K562 (cell line): ENCODE results near the gene MADCAM1. TPM values are rescaled to one million over a fixed set of nuclear protein-coding genes. Genes with fewer than 3 reads are reported as not detected.

Experiments
- ATAC-seq: fragments of 200-7000 bp; cut with Tn5 transposase; 3 replicates; pipeline ENCODE4 v1.9.1; 2020; ENCODE audit warnings: moderate library complexity
- BruUV-seq: library from RNA; stranded (reverse); fragments of 400-500 nt; replicated peaks from 2 replicates; lab custom pipeline; 2021; lab: Mats Ljungman, UMichigan
- CTCF ChIA-PET: fragments of 300-600 bp; formaldehyde crosslinking; extraction: SDS; loops from one replicate; lab custom pipeline; 2021; ENCODE audit warnings: low intra/inter-chr PET ratio; lab: Yijun Ruan, JAX
- POLR2A ChIA-PET: fragments of 300-600, 350-650 bp; sonication (Branson Sonifier 250); formaldehyde crosslinking; extraction: SDS; loops from one replicate; lab custom pipeline; 2021; ENCODE audit warnings: antibody characterized with exemption, inconsistent platforms; lab: Yijun Ruan, JAX
- DNase-seq, 4 experiments: peaks; one replicate each; pipeline versions ENCODE4 v3.0.0 to v3.0.0-alpha.2; 2011 to 2018; ENCODE audit warnings: low spot score in 3 of 4, mixed read lengths in 3 of 4; ENCODE audit errors: extremely low read depth in 1 of 4
- FAIRE-seq: peaks from 2 replicates; lab custom pipeline; 2011; peaks lifted over from hg19 to GRCh38; lab: Jason Lieb, UNC
- H2AFZ ChIP-seq: 2 replicates; pipeline ENCODE4 v1.6.0; 2011; ENCODE audit warnings: low read depth, low read length, control low read depth, inconsistent platforms
- H3K27ac ChIP-seq: fragments of 200-600 bp; 3 replicates; pipeline ENCODE4 v1.8.0; 2011; ENCODE audit warnings: low read depth, mild to moderate bottlenecking, control low read depth, inconsistent platforms, low read length, moderate library complexity, mixed read lengths; ENCODE audit errors: extremely low read depth
- H3K27me3 ChIP-seq, 2 experiments: fragments of 300-600 bp in 1 of 2; 2 replicates in 1 of 2; 3 replicates in 1 of 2; pipeline versions ENCODE4 v1.6.0 to v1.8.0; 2011; ENCODE audit warnings: inconsistent platforms in 2 of 2, low read length in 2 of 2, mild to moderate bottlenecking in 1 of 2, mixed read lengths in 1 of 2, moderate library complexity in 1 of 2; ENCODE audit not compliant: control insufficient read depth in 2 of 2, insufficient read depth in 2 of 2
- H3K36me3 ChIP-seq: fragments of 300-600 bp; 3 replicates; pipeline ENCODE4 v1.8.0; 2011; ENCODE audit warnings: mild to moderate bottlenecking, low read length, inconsistent platforms; ENCODE audit not compliant: control insufficient read depth, insufficient read depth
- H3K4me1 ChIP-seq, 2 experiments: fragments of 200-600 bp in 1 of 2; replicated peaks in 1 of 2; 2 replicates in 1 of 2; 3 replicates in 1 of 2; pipeline versions ENCODE4 v1.5.1 to v1.8.0; 2011; ENCODE audit warnings: inconsistent platforms in 2 of 2, low read length in 2 of 2, mild to moderate bottlenecking in 1 of 2, mixed read lengths in 1 of 2, moderate library complexity in 1 of 2; ENCODE audit not compliant: control insufficient read depth in 2 of 2, insufficient read depth in 2 of 2
- H3K4me2 ChIP-seq: 2 replicates; pipeline ENCODE4 v1.6.1; 2011; ENCODE audit warnings: low read length, control low read depth, inconsistent platforms, mixed read lengths; ENCODE audit not compliant: insufficient read depth
- H3K4me3 ChIP-seq: fragments of 200-600 bp; sonication (generic), shearing (Covaris generic); 2 replicates; pipeline ENCODE4 v1.5.1; 2016; ENCODE audit warnings: control low read depth, inconsistent platforms
- H3K79me2 ChIP-seq: fragments of 200-600 bp; 3 replicates; pipeline ENCODE4 v1.8.0; 2011; ENCODE audit warnings: low read length, inconsistent platforms; ENCODE audit not compliant: control insufficient read depth, insufficient read depth
- H3K9ac ChIP-seq, 2 experiments: 2 replicates each; pipeline versions ENCODE4 v1.6.0 to v1.6.1; 2011; ENCODE audit warnings: low read depth in 2 of 2, low read length in 2 of 2, control low read depth in 1 of 2, inconsistent platforms in 1 of 2, mild to moderate bottlenecking in 1 of 2, mixed read lengths in 1 of 2; ENCODE audit not compliant: insufficient read depth in 1 of 2
- H3K9me1 ChIP-seq: one replicate; pipeline ENCODE4 v1.6.0; 2011; ENCODE audit warnings: inconsistent platforms, mild to moderate bottlenecking, low read length, moderate library complexity; ENCODE audit not compliant: control insufficient read depth, insufficient read depth
- H3K9me3 ChIP-seq: replicated peaks from 2 replicates; pipeline ENCODE4 v1.5.1; 2011; ENCODE audit warnings: low read depth, low read length, inconsistent platforms; ENCODE audit not compliant: control insufficient read depth, insufficient read depth
- H4K20me1 ChIP-seq: replicated peaks from 2 replicates; pipeline ENCODE4 v1.6.1; 2011; ENCODE audit warnings: low read length, inconsistent platforms, mixed read lengths; ENCODE audit not compliant: control insufficient read depth, insufficient read depth
- CEBPZ ChIP-seq: fragments of 150-350 bp; IDR thresholded peaks from 2 replicates; pipeline ENCODE4 v1.6.1; 2014; ENCODE audit warnings: low read depth, mild to moderate bottlenecking, low read length, borderline replicate concordance
- ESRRA ChIP-seq: fragments of 450-650 bp; IDR thresholded peaks from 2 replicates; pipeline ENCODE4 v1.6.1; 2014; ENCODE audit warnings: low read depth, mild to moderate bottlenecking, moderate library complexity, borderline replicate concordance
- JUN ChIP-seq, 2 experiments: sonication (generic) in 1 of 2; formaldehyde crosslinking in 1 of 2; IDR thresholded peaks; 2 replicates each; pipeline versions ENCODE4 v1.6.1 to v1.8.0; 2012 to 2022; ENCODE audit warnings: borderline replicate concordance in 2 of 2, mild to moderate bottlenecking in 2 of 2, improper control_type of control experiment in 1 of 2, low read depth in 1 of 2, low read length in 1 of 2, missing genetic modification reagents in 1 of 2
- POLR2G ChIP-seq: fragments of 200-400 bp; formaldehyde crosslinking; IDR thresholded peaks from 2 replicates; pipeline ENCODE4 v1.6.1; 2017; ENCODE audit warnings: low read depth, mild to moderate bottlenecking, antibody characterized with exemption, low read length, moderate library complexity
- RERE ChIP-seq: sonication (generic); formaldehyde crosslinking; IDR thresholded peaks from 2 replicates; pipeline ENCODE4 v1.8.0; 2023; ENCODE audit warnings: missing genetic modification reagents, mild to moderate bottlenecking, borderline replicate concordance
- RHOXF2B ChIP-seq: fragments of 250-450 bp; sonication (Bioruptor Pico); conservative IDR thresholded peaks from 2 replicates; pipeline ENCODE4 v1.5.1; 2021
- ZBTB8A ChIP-seq: fragments of 450-650 bp; IDR thresholded peaks from 2 replicates; pipeline ENCODE4 v1.6.1; 2018; ENCODE audit warnings: mild to moderate bottlenecking, moderate library complexity; ENCODE audit not compliant: partially characterized antibody
- WGBS: fragments of 100-300 bp; shearing (Covaris generic); methylation state at CpG from one replicate; pipeline ENCODE4 v1.1.6; 2016; ENCODE audit warnings: low coverage, mixed read lengths; ENCODE audit not compliant: insufficient coverage; ENCODE audit errors: missing lambda C conversion rate; 5-methylcytosine and 5-hydroxymethylcytosine counted together
- in situ Hi-C: fragments of 300-500 bp; cut with MboI; formaldehyde crosslinking; loops from 4 replicates; pipeline ENCODE4 v1.15.0; 2018; ENCODE audit warnings: inconsistent platforms, mixed read lengths
- intact Hi-C: fragments of 100-400 bp; cut with micrococcal nuclease; formaldehyde crosslinking; loops from 2 replicates; pipeline ENCODE4 v1.14.2; 2022
- polyA plus RNA-seq, 8 experiments: library from polyadenylated mRNA; depleted of rRNA in 4 of 8; stranded (reverse) in 5 of 8; unstranded in 3 of 8; fragments of >200 nt; fragmentation: Nextera tagmentation in 2 of 8; fragmentation: Illumina TruSeq in 1 of 8; extraction: Ambion mirVana in 2 of 8; extraction: Trizol in 1 of 8; gene quantifications; 2 replicates each; pipeline versions ENCODE4 v1.2.1 to v1.2.3, GENCODE V29; 2011 to 2014; ENCODE audit warnings: inconsistent platforms in 1 of 8, missing spikeins in 1 of 8
- total RNA-seq, 7 experiments: library from RNA; depleted of rRNA in 6 of 7; stranded (reverse); fragments of >200 nt in 6 of 7; fragmentation: Illumina TruSeq in 2 of 7; extraction: Trizol in 2 of 7; gene quantifications; 2 replicates each; pipeline versions ENCODE4 v1.2.1 to v1.2.3, GENCODE V29; 2011 to 2021; ENCODE audit warnings: low replicate concordance in 1 of 7

MADCAM1 gene
- total and polyA plus RNA-seq, 9 of the 15 experiments (the other 6 are each of a cell fraction or from before 2014, with no cell fraction given): 0.09 to 0.36 (median 0.09) TPM; not detected in 6

- Histone ChIP-seq H3K9me3 (no peaks in the 10 kb centered on the region; the same call in 1 of the 2 replicates), H3K79me2 (no peaks in the 10 kb centered on the region), H3K36me3 (no peaks in the 10 kb centered on the region)
- TF ChIP-seq POLR2G (no peak), JUN (IDR thresholded peaks at IDR 0.05; ENCODE audit: borderline replicate concordance, low read depth, low read length) (no peak), JUN (CRISPR knock-in tag; IDR thresholded peaks at IDR 0.05; ENCODE audit: borderline replicate concordance) (no peak), CEBPZ (no peak), ZBTB8A (no peak), RERE (no peak), ESRRA (no peak), RHOXF2B (CRISPR knock-in tag) (no peak)
- TF ChIP-seq, all 486 proteins: peak for 0
- CTCF ChIA-PET: no interaction called here
- intact Hi-C loops (no loop called here), in situ Hi-C loops (no loop called here)
- Histone ChIP-seq H3K4me2 (no peak overlapping the region), H3K9me1 (no peaks in the 10 kb centered on the region), H3K27ac (no peak overlapping the region), H4K20me1 (no peaks in the 10 kb centered on the region), H3K27me3 (peaks cover 6 to 48% of the 10 kb centered on the region in 2 experiments; a peak in 4 of 5 replicates), H2AFZ (no peak overlapping the region), H3K4me3 (no peak overlapping the region), H3K9ac (no peak overlapping the region), H3K4me1 (peaks cover 5 to 16% of the 10 kb centered on the region in 2 experiments; a peak in 3 of 5 replicates)
- 50% methylated on average over 33 of the region's 39 CpGs for WGBS
- no TSS peak for BruUV-seq
- DNase-seq (no peak), FAIRE-seq (no peak), ATAC-seq (no peak)
- POLR2A ChIA-PET: interaction anchor here (0.9 kb wide), 1 partner anchor 28 kb away, joined by 3 read pairs; no protein-coding TSS in a partner anchor
Measured at GRCh38 chr19:455031-455705, 41.1 kb upstream of the MADCAM1 start.
